Esophagus muscularis mucosa (tissue), 3 donors: ENCODE data around the gene GABRP.

ENCODE experiments used
- POLR2A ChIP-seq: fragments of 450-650 bp; IDR thresholded peaks from one replicate; pipeline ENCODE4 v1.6.1; 2017; ENCODE audit warnings: antibody characterized with exemption, moderate library complexity, mild to moderate bottlenecking, low read depth
- TF ChIP-seq, protein P1 (sequence below), 3 experiments: fragments of 200-600 bp in 2 of 3; fragments of 450-650 bp in 1 of 3; sonication (generic) in 2 of 3; IDR thresholded peaks; one replicate each; pipeline ENCODE4 v1.5.1; 2017 to 2019; ENCODE audit warnings: antibody characterized with exemption in 3 of 3, mild to moderate bottlenecking in 2 of 3, moderate library complexity in 1 of 3

GRCh38 chr5:170747357-170747756, 36.2 kb upstream of the GABRP start:
- TF ChIP-seq, protein P1, sequence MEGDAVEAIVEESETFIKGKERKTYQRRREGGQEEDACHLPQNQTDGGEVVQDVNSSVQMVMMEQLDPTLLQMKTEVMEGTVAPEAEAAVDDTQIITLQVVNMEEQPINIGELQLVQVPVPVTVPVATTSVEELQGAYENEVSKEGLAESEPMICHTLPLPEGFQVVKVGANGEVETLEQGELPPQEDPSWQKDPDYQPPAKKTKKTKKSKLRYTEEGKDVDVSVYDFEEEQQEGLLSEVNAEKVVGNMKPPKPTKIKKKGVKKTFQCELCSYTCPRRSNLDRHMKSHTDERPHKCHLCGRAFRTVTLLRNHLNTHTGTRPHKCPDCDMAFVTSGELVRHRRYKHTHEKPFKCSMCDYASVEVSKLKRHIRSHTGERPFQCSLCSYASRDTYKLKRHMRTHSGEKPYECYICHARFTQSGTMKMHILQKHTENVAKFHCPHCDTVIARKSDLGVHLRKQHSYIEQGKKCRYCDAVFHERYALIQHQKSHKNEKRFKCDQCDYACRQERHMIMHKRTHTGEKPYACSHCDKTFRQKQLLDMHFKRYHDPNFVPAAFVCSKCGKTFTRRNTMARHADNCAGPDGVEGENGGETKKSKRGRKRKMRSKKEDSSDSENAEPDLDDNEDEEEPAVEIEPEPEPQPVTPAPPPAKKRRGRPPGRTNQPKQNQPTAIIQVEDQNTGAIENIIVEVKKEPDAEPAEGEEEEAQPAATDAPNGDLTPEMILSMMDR (IDR thresholded peaks at IDR 0.05) = no peak
- no peak for TF ChIP-seq POLR2A
